SK-N-SH treated with all-trans-retinoic acid at 6 μM for 48 hours (cell line): ENCODE measurements around the gene KRTAP2-1.

Experiments used
- ATAC-seq: fragments of 200-7000 bp; cut with Tn5 transposase; 3 replicates; pipeline ENCODE4 v1.9.1; 2020; ENCODE audit warnings: mild to moderate bottlenecking, moderate library complexity
- ARNTL ChIP-seq: fragments of 450-650 bp; formaldehyde crosslinking; IDR thresholded peaks from 2 replicates; pipeline ENCODE4 v1.5.0; 2020; ENCODE audit warnings: low read depth, mild to moderate bottlenecking, moderate library complexity, borderline replicate concordance
- BACH2 ChIP-seq: fragments of 250-450 bp; sonication (Bioruptor Pico); IDR thresholded peaks from 2 replicates; pipeline ENCODE4 v1.9.0; 2021; ENCODE audit warnings: mild to moderate bottlenecking, borderline replicate concordance
- CSDC2 ChIP-seq: fragments of 250-450 bp; sonication (Bioruptor Pico); IDR thresholded peaks from 2 replicates; pipeline ENCODE4 v1.5.0; 2020; ENCODE audit warnings: mild to moderate bottlenecking, moderate library complexity
- ESRRG ChIP-seq: fragments of 250-450 bp; sonication (Bioruptor Pico); IDR thresholded peaks from 2 replicates; pipeline ENCODE4 v1.6.1; 2021; ENCODE audit warnings: mild to moderate bottlenecking
- GLIS3 ChIP-seq: fragments of 250-450 bp; sonication (Bioruptor Pico); IDR thresholded peaks from 2 replicates; pipeline ENCODE4 v1.5.0; 2020; ENCODE audit warnings: mild to moderate bottlenecking, moderate library complexity
- ISL1 ChIP-seq: fragments of 250-450 bp; sonication (Bioruptor Pico); IDR thresholded peaks from 2 replicates; pipeline ENCODE4 v2.1.2; 2022; ENCODE audit warnings: mild to moderate bottlenecking, moderate library complexity
- OSR1 ChIP-seq: fragments of 250-450 bp; sonication (Bioruptor Pico); IDR thresholded peaks from 2 replicates; pipeline ENCODE4 v1.8.0; 2022; ENCODE audit warnings: moderate library complexity, mild to moderate bottlenecking, inconsistent platforms
- PATZ1 ChIP-seq: fragments of 250-450 bp; sonication (Bioruptor Pico); IDR thresholded peaks from 2 replicates; pipeline ENCODE4 v1.8.0; 2020; ENCODE audit warnings: mild to moderate bottlenecking, moderate library complexity, borderline replicate concordance
- PPARA ChIP-seq: fragments of 250-450 bp; sonication (Bioruptor Pico); IDR thresholded peaks from 2 replicates; pipeline ENCODE4 v1.5.0; 2020; ENCODE audit warnings: mild to moderate bottlenecking, borderline replicate concordance
- RARB ChIP-seq: fragments of 250-450 bp; sonication (Bioruptor Pico); IDR thresholded peaks from 2 replicates; pipeline ENCODE4 v1.8.0; 2021; ENCODE audit warnings: mild to moderate bottlenecking, moderate library complexity
- SNAI2 ChIP-seq: fragments of 250-450 bp; sonication (Bioruptor Pico); IDR thresholded peaks from 2 replicates; pipeline ENCODE4 v1.5.0; 2020; ENCODE audit warnings: mild to moderate bottlenecking, moderate library complexity
- TCF4 ChIP-seq: fragments of 250-450 bp; sonication (Bioruptor Pico); IDR thresholded peaks from 2 replicates; pipeline ENCODE4 v1.8.0; 2021; ENCODE audit warnings: mild to moderate bottlenecking, moderate library complexity, borderline replicate concordance
- TOX ChIP-seq: fragments of 250-450 bp; sonication (Bioruptor Pico); IDR thresholded peaks from 2 replicates; pipeline ENCODE4 v1.8.0; 2021; ENCODE audit warnings: mild to moderate bottlenecking, moderate library complexity, borderline replicate concordance
- ZC3H10 ChIP-seq: fragments of 250-450 bp; sonication (Bioruptor Pico); IDR thresholded peaks from 2 replicates; pipeline ENCODE4 v1.5.1; 2021; ENCODE audit warnings: mild to moderate bottlenecking, moderate library complexity
- ZFP3 ChIP-seq: fragments of 250-450 bp; sonication (Bioruptor Pico); IDR thresholded peaks from 2 replicates; pipeline ENCODE4 v1.5.0; 2020; ENCODE audit warnings: mild to moderate bottlenecking, moderate library complexity
- ZFP30 ChIP-seq: fragments of 450-650 bp; formaldehyde crosslinking; IDR thresholded peaks from 2 replicates; pipeline ENCODE4 v1.5.0; 2022; ENCODE audit warnings: mild to moderate bottlenecking, moderate library complexity
- ZNF565 ChIP-seq: fragments of 450-650 bp; formaldehyde crosslinking; conservative IDR thresholded peaks from 2 replicates; pipeline ENCODE4 v1.5.0; 2020; ENCODE audit warnings: low read depth, mild to moderate bottlenecking, moderate library complexity
- ZNF70 ChIP-seq: fragments of 450-650 bp; formaldehyde crosslinking; IDR thresholded peaks from 2 replicates; pipeline ENCODE4 v1.5.0; 2020; ENCODE audit warnings: mild to moderate bottlenecking, moderate library complexity
- ZNF8 ChIP-seq: fragments of 450-650 bp; formaldehyde crosslinking; IDR thresholded peaks from 2 replicates; pipeline ENCODE4 v1.5.0; 2020; ENCODE audit warnings: mild to moderate bottlenecking, moderate library complexity
- TF ChIP-seq, protein P1 (sequence below): fragments of 250-450 bp; sonication (Bioruptor Pico); IDR thresholded peaks from 2 replicates; pipeline ENCODE4 v1.5.1; 2020; ENCODE audit warnings: low read depth, mild to moderate bottlenecking, moderate library complexity
- TF ChIP-seq, protein P2 (sequence below): fragments of 250-450 bp; sonication (Bioruptor Pico); IDR thresholded peaks from 2 replicates; pipeline ENCODE4 v1.5.1; 2021; ENCODE audit warnings: mild to moderate bottlenecking, moderate library complexity
- TF ChIP-seq, protein P3 (sequence below): fragments of 250-450 bp; sonication (Bioruptor Pico); IDR thresholded peaks from 2 replicates; pipeline ENCODE4 v1.8.0; 2021; ENCODE audit warnings: low read depth, mild to moderate bottlenecking, moderate library complexity, borderline replicate concordance

The KRTAP2-1 gene

GRCh38 chr17:41076788-41077187 lies 29.7 kb upstream of the KRTAP2-1 start:
- ATAC-seq = no peak
- TF ChIP-seq BACH2 (CRISPR knock-in tag) (no peak), ZFP30 (no peak), TOX (no peak), PATZ1 (CRISPR knock-in tag) (no peak), ZFP3 (CRISPR knock-in tag) (no peak), PPARA (no peak), SNAI2 (no peak), ZNF565 (CRISPR knock-in tag) (no peak), CSDC2 (CRISPR knock-in tag) (no peak), OSR1 (no peak), TCF4 (CRISPR knock-in tag) (no peak), ESRRG (no peak), ZNF8 (CRISPR knock-in tag) (no peak), ARNTL (CRISPR knock-in tag) (no peak), ZC3H10 (CRISPR knock-in tag) (no peak), ZNF70 (CRISPR knock-in tag) (no peak)

GRCh38 chr17:41073676-41074075 lies 26.6 kb upstream of the KRTAP2-1 start:
- TF ChIP-seq, protein P1, sequence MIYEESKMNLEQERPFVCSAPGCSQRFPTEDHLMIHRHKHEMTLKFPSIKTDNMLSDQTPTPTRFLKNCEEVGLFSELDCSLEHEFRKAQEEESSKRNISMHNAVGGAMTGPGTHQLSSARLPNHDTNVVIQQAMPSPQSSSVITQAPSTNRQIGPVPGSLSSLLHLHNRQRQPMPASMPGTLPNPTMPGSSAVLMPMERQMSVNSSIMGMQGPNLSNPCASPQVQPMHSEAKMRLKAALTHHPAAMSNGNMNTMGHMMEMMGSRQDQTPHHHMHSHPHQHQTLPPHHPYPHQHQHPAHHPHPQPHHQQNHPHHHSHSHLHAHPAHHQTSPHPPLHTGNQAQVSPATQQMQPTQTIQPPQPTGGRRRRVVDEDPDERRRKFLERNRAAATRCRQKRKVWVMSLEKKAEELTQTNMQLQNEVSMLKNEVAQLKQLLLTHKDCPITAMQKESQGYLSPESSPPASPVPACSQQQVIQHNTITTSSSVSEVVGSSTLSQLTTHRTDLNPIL (CRISPR knock-in tag) = no peak
- TF ChIP-seq, protein P2, sequence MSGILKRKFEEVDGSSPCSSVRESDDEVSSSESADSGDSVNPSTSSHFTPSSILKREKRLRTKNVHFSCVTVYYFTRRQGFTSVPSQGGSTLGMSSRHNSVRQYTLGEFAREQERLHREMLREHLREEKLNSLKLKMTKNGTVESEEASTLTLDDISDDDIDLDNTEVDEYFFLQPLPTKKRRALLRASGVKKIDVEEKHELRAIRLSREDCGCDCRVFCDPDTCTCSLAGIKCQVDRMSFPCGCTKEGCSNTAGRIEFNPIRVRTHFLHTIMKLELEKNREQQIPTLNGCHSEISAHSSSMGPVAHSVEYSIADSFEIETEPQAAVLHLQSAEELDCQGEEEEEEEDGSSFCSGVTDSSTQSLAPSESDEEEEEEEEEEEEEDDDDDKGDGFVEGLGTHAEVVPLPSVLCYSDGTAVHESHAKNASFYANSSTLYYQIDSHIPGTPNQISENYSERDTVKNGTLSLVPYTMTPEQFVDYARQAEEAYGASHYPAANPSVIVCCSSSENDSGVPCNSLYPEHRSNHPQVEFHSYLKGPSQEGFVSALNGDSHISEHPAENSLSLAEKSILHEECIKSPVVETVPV (CRISPR knock-in tag) = no peak
- TF ChIP-seq BACH2 (CRISPR knock-in tag) (no peak), TOX (no peak), ESRRG (no peak), RARB (no peak), ARNTL (CRISPR knock-in tag) (no peak), PATZ1 (CRISPR knock-in tag) (no peak), OSR1 (no peak), ZNF70 (CRISPR knock-in tag) (no peak), TCF4 (CRISPR knock-in tag) (no peak), ZFP3 (CRISPR knock-in tag) (no peak), ISL1 (CRISPR knock-in tag) (no peak), ZFP30 (no peak), CSDC2 (CRISPR knock-in tag) (no peak), ZNF565 (CRISPR knock-in tag) (no peak)
- TF ChIP-seq, protein P3, sequence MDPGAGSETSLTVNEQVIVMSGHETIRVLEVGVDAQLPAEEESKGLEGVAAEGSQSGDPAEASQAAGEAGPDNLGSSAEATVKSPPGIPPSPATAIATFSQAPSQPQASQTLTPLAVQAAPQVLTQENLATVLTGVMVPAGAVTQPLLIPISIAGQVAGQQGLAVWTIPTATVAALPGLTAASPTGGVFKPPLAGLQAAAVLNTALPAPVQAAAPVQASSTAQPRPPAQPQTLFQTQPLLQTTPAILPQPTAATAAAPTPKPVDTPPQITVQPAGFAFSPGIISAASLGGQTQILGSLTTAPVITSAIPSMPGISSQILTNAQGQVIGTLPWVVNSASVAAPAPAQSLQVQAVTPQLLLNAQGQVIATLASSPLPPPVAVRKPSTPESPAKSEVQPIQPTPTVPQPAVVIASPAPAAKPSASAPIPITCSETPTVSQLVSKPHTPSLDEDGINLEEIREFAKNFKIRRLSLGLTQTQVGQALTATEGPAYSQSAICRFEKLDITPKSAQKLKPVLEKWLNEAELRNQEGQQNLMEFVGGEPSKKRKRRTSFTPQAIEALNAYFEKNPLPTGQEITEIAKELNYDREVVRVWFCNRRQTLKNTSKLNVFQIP (CRISPR knock-in tag) = no peak
- ATAC-seq = no peak

DNA sequence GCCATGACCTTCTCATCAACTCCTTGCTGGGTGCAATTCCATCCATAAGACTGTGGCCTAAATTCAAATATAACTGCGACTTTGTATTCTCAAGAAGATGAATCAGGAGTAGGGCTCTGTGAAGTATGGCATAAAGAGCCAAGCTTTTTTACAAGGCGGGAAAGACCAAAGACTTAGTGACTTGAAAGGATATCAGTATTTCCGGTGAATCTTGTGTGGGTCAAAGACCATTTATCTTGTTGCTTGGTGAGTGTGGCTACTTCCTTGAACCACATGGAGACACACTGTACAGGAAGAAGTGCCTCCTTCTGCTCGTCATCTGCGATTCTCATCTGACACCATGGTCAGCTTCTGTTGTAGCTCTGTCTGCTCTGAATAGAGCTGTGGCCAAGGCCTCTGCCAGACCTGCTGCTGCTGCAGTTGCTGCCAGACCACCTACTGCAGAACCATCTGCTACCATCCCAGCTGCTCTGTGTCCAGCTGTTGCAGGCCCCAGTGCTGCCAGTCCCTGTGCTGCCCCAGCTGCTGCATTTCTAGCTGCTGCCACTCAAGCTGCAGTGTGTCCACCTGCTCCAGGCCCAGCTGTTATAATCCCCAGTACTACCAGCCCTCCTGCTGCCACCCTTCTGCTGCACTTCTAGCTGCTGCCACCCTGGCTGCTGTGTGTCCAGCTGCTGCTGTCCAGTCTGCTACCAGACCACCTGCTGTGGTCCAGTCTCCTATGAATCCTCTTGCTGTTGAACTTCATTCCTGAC lies 24.7 kb upstream of the KRTAP2-1 start:
- TF ChIP-seq ISL1 (CRISPR knock-in tag) = no peak
- TF ChIP-seq, protein P2 (CRISPR knock-in tag) = no peak
- no peak for TF ChIP-seq ESRRG
- TF ChIP-seq ARNTL (CRISPR knock-in tag) = no peak
- no peak for TF ChIP-seq GLIS3 (CRISPR knock-in tag)
- TF ChIP-seq ZNF70 (CRISPR knock-in tag) = no peak
- TF ChIP-seq PPARA = no peak
- TF ChIP-seq ZFP3 (CRISPR knock-in tag) = no peak
- TF ChIP-seq SNAI2 = no peak
- TF ChIP-seq TOX = no peak
- TF ChIP-seq BACH2 (CRISPR knock-in tag) = no peak
- TF ChIP-seq CSDC2 (CRISPR knock-in tag) = no peak
- TF ChIP-seq OSR1 = no peak
- no peak for TF ChIP-seq ZC3H10 (CRISPR knock-in tag)
- TF ChIP-seq PATZ1 (CRISPR knock-in tag) = no peak
- no peak for ATAC-seq
